Medulla oblongata (tissue), 1 donor: ENCODE measurements around the gene ARHGAP15.

Source experiments
- DNase-seq: peaks from one replicate; pipeline ENCODE4 v3.0.0-alpha.2; 2015; ENCODE audit errors: extremely low spot score

The ARHGAP15 gene

DNA sequence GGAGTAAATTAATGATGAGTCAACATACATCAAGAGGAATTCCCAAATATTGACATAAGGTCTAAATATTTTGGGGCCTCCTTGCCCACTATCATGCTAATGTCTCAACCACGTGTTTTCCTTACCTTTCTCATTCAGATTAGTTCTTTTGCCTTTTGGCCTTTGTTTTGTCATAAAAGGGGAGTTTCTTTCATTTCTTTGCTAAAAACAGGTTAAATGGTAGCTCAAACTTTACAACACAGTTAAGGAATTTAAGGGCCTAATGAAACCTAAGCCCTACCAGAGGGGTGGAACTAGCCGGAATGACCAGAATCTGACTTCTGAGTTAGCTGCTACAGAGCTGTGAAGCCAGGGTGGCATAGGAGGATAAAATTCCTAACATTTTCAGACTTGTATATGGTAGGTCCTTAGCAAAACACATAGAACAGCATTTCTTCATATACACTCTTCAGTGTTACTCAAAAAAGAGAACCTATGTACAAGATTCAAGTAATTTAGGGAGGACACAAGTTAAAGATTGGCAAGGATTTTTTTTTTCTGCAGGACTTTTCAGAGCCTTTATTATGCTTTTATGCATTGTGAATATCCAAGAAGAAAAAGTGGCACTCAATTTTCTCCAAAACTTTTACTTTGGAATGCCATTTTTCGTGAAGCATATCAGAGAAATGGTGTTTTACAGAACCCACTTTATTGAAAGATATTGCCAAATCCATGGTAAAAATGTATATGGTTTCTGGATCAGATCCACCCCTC is 633.1 kb downstream of the ARHGAP15 start:
- no peak for DNase-seq

DNA sequence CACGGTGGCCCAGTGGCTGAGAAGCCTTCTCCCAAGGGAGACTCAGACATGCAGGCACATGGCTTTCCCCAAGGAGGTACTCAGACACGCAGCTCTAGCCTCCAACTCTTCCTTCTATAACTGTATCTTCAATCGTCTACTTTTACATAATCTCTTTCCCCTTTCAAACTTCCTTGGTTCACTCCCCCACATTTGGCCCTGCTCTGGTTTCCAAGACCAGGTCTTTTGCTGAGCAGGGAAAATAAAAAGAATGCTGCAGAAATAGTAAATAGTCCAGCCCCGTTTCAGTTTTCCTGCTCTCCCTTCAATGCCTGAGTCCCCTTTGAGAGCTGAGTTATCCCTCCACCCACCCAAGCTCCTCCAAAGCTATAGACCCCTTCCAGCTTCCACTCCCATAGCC is 635.0 kb downstream of the ARHGAP15 start:
- no peak for DNase-seq

DNA sequence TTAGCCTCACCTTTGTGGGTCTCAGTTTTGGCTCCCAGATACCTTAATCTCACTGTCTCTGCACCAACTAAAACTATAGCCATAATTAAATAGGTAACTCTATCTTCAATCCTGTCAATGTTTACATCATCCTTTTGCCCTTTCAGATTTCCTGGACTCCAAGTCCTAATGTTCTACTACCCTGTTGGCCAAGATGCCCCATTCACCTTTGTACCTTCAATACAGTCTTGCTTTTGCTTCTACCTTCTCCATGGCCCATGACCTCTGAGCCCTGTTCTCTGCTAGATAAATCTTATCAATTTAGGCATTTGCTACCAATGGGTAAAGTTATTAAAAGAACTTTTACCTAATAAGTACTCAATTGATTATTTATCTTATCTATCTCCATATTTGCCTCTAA is 635.5 kb downstream of the ARHGAP15 start:
- DNase-seq: no peak

DNA sequence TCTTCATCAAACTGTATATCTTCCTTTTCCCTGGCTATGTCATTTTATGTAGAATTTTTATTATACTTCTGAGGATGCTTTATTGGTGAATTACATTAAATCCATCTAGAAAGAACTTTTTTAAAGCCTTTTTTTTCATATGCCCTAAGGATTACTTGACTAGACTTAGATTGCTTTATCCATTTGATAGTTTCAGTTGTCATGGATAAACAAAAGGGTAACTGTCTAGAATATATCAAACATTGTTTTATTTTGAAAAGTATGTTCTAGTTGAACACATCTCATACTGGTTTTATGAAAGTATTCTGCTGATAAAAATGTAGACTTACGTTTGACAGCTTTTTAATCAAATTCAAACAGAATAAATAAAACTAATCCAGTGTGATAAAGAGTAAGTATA is 639.8 kb downstream of the ARHGAP15 start:
- no peak for DNase-seq

DNA sequence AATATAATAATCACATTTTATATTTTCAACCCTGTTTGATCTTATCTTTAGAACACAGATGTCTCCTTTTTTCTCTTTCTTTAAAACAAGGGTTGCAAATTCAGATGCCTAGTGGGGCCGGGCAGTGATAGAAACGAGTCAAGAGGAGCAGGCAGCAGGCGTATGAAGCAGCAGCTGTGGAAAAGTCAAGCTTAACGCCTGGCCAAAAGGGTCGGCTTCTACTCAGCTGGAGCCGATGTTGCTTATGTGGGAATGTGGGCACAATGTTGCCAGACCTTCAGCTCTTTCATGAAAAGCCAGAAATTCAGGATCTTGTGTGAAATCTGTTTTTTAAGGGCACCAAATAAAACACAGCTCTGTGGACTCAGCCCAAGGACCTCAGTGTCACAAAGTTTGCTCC is 642.7 kb downstream of the ARHGAP15 start:
- no peak for DNase-seq

DNA sequence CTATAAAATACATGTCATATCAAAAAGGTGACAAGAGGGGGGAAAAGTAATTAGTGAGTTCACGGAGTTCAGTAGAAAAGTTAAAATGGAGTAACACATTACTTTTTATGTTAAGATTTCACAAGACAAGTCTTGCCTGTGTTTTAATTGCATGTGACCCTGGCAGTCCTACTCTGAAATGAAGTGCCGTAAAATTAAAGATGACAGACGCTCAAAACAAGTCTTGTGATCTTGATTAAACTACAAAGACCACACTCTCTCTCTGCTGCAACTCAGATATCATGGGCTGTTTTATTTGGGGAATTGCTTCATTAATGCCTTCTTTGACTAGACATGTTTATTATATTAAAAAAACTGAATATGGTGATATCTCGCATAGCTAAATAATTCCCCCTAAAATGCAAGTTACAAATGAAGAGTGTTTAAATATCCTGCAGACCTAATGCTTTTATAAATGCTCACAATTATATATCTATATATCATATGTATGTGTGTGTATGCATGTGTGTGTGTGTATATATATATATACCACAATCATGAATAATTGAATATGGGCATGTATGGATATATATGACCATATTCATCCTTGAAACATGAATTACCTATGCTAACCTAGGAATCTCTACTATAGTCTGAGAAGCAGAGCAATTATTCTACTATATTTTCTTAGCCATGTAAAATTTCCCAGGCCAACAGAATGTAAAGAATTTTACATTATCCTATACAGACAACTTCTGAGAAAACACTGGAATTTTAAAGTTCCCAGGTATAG is 647.5 kb downstream of the ARHGAP15 start:
- DNase-seq: no peak

DNA sequence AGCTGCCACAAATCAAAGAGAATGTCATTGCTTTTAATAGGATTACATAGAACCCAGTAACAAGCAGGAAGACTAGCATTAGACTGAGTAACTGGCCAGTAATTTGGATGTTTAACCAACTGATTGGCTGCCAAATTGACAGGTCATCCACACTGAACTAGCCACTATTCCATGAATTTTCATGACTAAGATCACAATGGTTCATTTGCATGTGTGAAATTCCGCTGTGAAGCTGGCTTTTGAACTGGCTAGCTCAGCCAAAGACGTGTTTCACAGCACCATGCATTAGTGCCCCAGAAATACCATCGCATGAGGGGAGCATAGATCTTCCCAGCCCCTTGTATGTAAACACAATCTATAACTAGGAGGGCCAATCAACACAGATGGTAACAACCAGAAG is 649.8 kb downstream of the ARHGAP15 start:
- DNase-seq: no peak

DNA sequence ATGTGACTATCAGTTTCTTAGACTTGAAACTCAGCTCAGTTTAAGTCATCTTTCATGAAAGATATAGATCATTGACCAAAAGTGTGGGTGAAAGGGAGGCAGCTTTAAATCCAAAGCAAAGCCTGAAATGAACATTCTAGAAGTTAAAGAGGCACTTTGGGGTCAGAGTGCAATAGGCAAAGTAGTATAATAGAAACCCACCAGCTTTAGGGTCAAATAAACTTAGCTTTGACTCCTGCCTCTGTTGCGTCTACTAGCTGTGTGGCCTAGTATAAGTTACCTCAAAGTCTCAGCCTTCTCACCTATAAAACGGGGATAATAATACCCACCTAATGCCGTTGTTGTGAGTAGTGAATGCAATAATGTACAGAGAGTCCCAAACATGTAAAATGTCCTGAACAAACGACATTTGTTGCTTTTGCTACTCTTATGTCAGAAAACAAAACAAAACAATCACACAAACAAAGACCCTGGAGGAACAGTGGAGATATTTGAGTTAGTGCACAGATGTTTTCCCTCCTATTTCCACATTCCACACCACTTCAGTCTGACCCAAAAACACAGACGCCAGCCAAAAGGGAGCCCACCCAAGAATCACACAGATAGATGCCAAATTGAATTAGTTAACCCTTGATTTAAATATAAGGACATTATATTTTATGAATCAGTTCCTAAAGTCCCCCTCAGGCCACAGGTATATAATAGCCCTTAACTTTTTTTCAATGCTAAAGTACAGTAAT is 657.0 kb downstream of the ARHGAP15 start:
- DNase-seq: no peak

DNA sequence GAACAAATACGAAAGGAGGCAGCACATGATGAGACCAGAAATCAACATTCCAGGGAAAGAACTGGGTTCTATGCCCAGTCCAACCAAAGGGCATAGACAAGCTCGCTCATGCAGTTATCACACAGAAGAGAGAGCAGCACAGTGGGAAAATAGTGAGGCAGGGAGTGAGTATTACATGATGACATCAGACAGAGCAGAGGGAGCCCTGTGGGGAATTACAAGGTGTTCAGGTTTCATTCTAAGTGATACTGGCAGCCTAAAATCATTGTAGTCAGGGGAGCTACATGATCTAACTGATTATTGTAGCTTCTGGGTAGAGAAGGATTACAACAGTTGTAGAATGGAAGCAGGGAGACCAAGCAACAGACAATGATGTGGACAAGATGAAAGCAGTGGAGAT is 658.5 kb downstream of the ARHGAP15 start:
- DNase-seq: no peak

DNA sequence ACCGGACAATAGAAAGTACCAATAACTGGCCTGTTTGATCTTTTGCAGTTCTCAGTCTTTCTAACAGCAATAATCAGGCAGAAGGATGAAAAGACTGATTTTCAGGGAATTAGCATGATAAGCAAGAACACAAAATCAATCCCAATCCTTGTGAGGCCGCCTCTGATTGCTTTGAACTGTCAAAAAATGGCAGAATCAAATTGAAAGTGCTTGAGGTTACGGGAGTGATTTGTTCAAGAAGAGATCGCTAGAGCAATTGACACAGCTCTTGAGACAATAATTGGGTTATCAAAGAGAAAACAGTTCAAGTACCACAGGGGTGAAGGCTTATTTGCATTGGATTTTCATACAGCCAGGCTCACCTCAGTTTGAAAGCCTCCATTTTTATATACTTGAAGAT is 663.4 kb downstream of the ARHGAP15 start:
- DNase-seq: no peak

DNA sequence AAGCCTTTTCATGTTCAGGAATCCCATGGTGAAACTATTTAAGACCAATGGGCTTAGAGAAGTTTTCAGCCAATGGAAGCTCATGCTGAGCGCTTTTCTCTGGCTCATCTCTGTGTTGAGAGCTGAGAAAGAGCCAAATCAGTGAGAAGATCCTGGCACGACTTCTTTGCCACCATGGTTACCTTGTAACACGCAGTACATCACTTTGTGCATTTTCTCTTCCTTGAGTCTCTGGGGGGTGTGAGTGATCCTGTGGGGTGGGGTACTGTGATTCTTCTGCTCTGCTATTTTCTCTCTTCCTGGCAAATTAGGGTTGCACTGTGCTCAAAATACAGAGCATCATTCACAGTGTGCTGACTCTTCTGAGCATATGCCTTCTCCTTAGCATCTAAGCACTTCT is 664.2 kb downstream of the ARHGAP15 start:
- DNase-seq: no peak

DNA sequence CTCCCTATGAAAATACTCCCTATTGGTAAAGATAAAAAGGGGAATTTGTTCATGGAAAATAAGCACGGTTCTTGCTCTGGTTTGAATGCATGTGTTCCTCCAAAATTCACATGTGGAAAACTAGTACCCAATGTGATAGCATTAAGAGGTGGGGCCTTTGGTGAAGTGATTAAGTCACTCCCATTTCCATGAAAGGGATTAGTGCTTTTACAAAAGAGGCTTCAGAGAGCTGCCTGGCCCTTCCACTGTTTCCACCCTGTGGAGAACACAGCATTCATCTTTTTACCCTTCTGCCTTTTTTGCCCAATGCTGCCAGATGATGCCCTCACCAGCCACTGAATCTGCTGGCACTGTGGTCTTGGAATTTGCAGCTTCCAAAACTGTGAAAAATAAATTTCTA is 666.8 kb downstream of the ARHGAP15 start:
- no peak for DNase-seq

DNA sequence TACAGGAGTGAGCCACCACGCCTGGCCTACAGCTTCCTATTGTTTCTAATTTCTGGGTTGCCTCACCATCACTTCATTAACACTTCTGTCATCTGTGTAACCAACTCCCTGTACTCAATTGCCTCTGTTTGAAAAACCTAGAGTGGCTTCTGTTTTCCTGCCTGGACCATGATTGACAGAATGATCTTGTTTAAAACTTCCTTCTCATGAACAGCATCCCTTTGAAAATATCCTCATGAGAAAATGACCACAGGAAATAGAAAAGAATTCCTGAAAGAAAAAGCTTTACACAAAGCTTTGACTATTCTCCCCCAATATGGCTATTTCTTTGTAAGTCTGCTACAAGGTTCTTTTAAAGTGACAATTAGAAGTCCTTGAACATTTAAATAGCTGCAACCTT is 672.3 kb downstream of the ARHGAP15 start:
- DNase-seq: no peak

DNA sequence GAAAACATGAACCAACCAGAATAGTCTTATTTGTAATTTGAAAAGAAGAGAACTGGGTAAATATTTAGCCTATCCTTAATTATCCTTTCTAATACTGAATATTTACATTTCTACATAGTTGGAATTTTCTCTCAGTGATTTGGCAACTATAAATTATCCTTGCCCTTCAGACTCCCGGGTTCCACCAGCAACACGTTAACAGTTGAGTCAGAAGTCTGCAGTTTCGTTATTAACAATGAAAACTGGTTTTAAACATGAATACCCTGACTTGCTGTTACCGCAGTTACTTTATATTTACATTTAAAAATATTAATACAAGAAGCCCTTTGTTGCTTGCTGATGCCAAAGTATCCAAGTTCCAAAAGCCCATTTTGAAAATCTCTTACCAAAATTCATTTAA is 673.0 kb downstream of the ARHGAP15 start:
- DNase-seq: no peak

DNA sequence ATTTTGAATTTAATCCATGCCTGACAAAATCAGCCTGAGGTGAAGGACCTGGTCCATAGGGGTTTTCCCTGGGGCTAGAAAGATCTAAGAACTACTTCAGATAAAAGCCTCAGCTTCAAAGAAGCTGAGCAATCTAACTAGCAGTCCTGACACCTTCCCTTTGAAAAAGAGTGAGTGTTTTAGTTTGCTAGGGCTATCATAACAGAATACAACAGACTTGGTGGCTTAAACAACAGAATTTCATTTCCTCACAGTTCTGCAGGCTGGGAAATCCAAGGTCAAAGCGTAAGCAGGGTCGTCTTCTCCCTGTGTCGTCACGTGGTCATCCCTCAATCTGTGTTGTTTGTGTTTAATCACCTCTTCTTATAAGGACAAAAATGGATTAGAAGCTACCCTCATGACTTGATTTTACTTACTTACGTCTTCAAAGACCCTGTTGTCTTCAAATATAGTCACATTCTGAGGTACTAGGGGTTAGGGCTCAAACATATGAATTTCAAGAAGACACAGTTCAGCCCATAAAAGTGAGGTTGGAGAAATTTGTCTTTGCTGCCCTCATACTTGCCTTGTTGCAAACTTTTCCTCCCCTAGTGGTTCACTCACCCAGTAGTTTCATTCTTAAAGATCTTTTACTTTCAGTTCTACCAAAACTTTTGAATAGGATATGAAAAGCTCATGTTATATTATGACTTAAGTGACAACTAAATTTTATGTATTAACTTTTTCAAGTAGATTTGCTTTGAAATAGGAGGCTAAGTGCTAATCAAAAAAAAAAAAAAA is 673.8 kb downstream of the ARHGAP15 start:
- DNase-seq: no peak

DNA sequence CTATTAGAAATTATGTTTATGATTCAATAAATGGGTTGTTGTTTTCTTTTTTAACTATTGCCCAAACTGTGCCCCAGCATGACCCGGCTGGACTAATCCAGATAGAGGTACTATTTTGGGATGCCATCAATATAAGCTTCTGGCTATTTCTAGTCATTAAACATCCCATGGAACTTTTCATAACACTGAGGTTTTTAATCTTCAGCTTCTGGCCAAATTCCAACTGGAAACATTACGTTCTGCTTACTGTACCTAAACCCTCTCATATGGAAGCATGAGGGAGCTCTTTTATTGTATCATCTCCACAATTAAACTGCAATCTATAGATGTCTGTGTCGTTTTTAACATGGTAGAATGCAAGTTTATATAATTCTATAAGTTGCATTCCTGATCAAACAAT is 674.7 kb downstream of the ARHGAP15 start:
- DNase-seq: no peak

DNA sequence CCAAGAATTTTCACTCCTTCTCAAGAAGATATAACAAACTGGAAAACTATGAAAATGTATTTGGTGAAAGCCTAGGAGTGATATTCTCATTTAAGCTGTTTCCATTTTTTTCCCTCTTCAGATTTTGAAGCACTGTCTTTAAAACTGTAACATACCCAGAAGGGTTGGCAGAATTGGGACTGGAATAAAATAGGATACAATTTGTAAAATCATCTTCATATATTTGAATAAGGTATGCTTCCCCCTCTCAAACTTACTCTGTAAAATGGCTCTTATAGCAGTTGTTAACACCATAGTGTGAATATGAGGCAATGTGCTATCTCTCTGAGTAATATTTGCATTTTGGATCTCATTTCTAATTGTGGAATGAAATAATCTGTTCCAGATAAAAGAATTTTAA is 676.4 kb downstream of the ARHGAP15 start:
- no peak for DNase-seq

DNA sequence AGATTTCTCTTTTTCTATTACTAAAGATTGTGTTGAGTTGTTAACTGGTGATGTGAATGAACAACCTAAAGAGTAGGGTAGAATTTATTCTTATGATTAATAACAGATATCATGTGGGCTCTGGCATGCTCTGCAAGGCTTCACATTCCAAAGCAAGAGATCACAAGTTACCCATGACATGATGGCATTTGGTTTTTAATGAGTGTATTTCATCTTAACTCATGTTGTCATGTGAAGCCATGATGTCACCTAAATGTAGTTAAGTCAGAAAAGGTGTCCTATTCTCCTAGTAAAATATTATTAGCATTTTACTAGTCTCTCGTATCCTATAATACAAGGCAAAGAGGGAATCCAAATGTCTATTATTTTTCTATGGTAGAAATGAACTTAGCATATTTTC is 678.0 kb downstream of the ARHGAP15 start:
- DNase-seq: no peak

DNA sequence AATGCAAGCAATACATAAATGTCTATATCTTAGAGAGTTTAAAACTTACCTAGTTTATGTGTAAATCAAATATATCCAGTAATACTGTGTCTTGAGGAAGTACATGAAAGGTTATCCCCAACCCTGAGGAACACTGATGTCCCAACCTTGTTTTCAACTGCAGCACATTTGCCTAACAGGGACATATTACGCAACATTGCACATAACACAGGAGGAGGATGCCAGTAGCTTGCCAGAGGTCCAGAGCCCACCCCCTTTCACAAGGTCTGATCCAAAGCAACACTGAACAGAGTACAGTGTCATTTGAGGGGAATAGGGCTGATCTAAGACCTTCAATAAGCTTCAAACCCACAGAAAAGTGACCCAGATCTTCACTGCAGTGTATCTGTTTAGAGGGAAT is 678.5 kb downstream of the ARHGAP15 start:
- no peak for DNase-seq

DNA sequence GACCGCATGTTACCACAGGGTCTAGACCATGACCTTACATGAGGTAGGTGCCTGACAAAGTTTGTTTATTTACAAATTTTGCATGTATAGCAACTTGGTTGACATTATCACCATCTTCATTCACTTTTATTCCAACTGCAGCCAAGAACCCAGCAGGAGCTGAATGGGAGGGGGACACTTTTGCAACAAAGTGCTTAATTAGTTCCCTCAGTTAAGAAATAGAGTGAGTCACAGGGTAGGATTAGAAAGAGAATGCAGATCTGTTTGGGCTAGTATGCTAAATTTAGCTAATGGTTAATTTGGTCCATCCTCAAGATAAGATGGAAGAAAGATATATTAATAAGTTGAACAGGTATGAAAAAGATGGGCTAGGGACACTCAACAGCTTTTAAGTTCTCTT is 678.9 kb downstream of the ARHGAP15 start:
- no peak for DNase-seq

DNA sequence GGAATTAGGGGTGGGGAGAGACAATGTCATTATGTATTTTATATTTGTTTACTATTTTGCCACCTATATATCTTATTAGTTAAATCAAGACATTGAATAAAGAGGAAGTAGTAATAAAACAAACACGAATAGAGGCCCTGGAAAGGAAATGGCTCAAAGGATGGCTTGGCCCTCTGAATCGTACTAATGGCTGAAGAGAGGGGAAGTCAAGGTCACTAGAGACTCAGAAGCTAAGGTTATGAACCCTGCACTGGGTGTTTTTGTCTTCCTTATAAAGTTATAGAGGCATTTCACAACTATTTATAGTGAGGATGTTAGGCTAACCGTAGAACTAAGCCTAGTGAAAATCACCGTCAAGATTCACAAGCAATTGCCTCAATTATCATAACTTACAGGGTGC is 685.9 kb downstream of the ARHGAP15 start:
- DNase-seq: no peak

DNA sequence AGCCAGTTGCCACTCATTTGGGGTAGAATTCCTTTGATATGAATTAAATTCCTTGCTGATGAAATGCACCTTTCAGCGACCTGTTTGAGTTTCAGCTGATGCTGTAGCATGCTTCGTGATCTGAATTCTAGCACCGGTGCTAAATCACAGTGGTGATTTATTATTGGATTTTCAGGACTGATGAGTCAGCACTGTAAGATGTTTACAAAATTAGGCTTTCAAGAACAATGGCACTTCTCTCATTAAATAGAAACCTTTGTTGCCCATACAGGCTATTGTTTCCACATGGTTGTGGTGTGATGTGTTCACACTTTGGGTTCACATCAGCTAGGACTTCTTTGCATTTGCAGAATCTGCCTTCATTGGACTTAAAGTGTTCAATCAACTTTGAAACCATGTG is 687.7 kb downstream of the ARHGAP15 start:
- peak; percentile 12 for DNase-seq
